Activated naive CD8-positive, alpha-beta T cell (primary cell): ENCODE data around the gene MFSD2B.

Source experiments
- H3K27ac Mint-ChIP-seq: one replicate; pipeline ENCODE4 v1.8.0; 2021; ENCODE audit warnings: mixed read lengths
- H3K27me3 Mint-ChIP-seq: one replicate; pipeline ENCODE4 v1.8.0; 2021; ENCODE audit warnings: mixed read lengths
- H3K36me3 Mint-ChIP-seq: one replicate; pipeline ENCODE4 v1.8.0; 2021; ENCODE audit warnings: mixed read lengths
- H3K4me1 Mint-ChIP-seq: one replicate; pipeline ENCODE4 v1.8.0; 2021; ENCODE audit warnings: low read depth, mixed read lengths
- H3K4me3 Mint-ChIP-seq: one replicate; pipeline ENCODE4 v1.8.0; 2021; ENCODE audit warnings: mild to moderate bottlenecking, mixed read lengths
- H3K9me3 Mint-ChIP-seq: one replicate; pipeline ENCODE4 v1.8.0; 2021; ENCODE audit warnings: low read depth, mixed read lengths

The MFSD2B gene, protein sequence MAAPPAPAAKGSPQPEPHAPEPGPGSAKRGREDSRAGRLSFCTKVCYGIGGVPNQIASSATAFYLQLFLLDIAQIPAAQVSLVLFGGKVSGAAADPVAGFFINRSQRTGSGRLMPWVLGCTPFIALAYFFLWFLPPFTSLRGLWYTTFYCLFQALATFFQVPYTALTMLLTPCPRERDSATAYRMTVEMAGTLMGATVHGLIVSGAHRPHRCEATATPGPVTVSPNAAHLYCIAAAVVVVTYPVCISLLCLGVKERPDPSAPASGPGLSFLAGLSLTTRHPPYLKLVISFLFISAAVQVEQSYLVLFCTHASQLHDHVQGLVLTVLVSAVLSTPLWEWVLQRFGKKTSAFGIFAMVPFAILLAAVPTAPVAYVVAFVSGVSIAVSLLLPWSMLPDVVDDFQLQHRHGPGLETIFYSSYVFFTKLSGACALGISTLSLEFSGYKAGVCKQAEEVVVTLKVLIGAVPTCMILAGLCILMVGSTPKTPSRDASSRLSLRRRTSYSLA

DNA sequence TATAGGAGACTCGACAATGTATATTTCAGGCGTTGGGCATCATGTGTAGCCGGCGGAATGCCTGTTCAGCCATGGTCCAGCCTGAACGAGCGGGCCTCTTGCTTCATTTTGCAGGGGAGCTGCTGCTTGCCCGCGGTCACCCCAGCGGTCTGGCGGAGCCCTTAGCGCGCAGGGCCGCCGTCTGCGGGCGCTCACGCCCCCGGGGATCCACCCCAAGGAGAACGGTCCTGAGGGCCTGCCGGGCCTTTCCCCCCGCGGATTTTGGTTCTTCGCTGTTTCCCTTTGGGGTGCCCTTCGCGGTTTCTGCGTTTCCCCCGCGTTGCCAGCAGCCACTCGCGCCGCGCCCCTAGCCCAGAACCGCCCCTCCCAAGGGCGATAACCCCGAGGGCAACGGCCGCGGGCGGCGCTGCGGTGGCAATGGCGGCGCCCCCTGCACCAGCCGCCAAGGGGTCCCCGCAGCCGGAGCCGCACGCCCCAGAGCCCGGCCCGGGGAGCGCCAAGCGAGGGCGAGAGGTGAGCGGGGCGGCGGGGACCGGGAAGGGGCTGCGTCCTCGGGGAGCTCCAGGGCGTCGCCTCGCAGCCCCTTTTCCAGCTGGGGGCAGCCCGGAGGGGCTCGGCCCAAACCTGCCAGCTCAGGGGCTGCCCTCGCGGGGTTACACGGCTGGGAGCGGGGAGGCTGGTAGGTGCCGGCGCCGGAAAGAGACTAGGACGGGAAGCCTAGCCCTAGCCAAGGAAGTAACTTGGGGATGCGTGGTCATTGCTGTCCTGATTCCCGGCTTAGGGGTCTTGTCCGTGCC lies at the start of gene MFSD2B:
Gene MFSD2B, plus strand, starts transcription at position 406 of the 797 bp plus-strand sequence. Its CDS starts 12 bp downstream, at position 418.
- Mint-ChIP-seq H3K27me3 (peaks cover 22% of the 10 kb centered on the region), H3K36me3 (no peaks in the 10 kb centered on the region), H3K4me1 (peaks cover 5% of the 10 kb centered on the region), H3K4me3 (peak within 1 kb of the TSS; percentile 60), H3K9me3 (no peaks in the 10 kb centered on the region), H3K27ac (no peak within 1 kb of the TSS)

- Mint-ChIP-seq H3K9me3 (no peaks in the 10 kb centered on the region), H3K27me3 (no peaks in the 10 kb centered on the region), H3K36me3 (peaks cover 4% of the 10 kb centered on the region), H3K4me3 (no peak overlapping the region), H3K27ac (no peak overlapping the region), H3K4me1 (no peaks in the 10 kb centered on the region)
Measured at GRCh38 chr2:23967846-23968245, 42.0 kb upstream of the MFSD2B start.

DNA sequence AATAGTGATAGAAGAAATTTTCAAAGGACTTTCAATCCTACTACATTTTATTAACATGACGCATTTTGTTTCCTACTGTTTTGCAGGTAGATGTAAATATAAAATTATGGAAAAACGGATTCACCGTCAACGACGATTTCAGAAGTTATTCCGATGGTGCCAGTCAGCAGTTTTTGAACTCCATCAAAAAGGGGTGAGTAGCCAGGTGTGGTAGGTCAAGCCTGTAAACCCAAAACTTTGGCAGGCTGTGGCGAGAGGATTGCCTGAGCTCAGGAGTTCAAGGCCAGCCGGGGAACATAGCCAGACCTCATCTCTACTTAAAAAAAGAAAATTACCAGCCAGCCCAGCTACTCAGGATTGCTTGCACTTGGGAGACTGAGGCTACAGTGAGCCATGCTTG lies 33.0 kb upstream of the MFSD2B start:
- H3K4me3 Mint-ChIP-seq: no peak overlapping the region
- no peaks in the 10 kb centered on the region for H3K27me3 Mint-ChIP-seq
- no peak overlapping the region for H3K27ac Mint-ChIP-seq
- H3K9me3 Mint-ChIP-seq: no peaks in the 10 kb centered on the region
- H3K4me1 Mint-ChIP-seq: no peaks in the 10 kb centered on the region
- peaks cover 2% of the 10 kb centered on the region for H3K36me3 Mint-ChIP-seq

- no peaks in the 10 kb centered on the region for H3K4me1 Mint-ChIP-seq
- H3K36me3 Mint-ChIP-seq: peaks cover 4% of the 10 kb centered on the region
- H3K27ac Mint-ChIP-seq: no peak overlapping the region
- no peaks in the 10 kb centered on the region for H3K27me3 Mint-ChIP-seq
- H3K4me3 Mint-ChIP-seq: no peak overlapping the region
- H3K9me3 Mint-ChIP-seq: no peaks in the 10 kb centered on the region
Measured at GRCh38 chr2:23988371-23988770, 21.5 kb upstream of the MFSD2B start.

DNA sequence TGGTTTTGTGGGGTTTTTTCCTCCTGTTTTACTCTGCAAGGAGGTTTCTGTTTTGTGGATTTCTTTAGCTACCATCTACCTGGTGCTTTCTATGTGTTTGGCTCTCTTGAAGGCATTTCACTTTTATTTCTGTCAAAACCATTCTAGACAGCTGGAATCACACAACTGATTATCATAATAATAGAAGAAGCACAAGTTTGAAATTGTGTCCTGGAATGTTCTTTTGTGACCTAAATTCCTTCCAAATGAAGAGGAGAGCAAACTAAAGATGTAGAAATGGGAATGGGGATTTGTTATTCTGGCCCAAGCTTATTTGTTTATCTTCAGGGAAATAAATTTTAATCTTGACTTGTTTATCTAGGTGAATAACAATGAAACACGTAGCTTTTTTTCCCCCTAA lies 17.0 kb upstream of the MFSD2B start:
- no peaks in the 10 kb centered on the region for H3K27me3 Mint-ChIP-seq
- H3K4me1 Mint-ChIP-seq: no peaks in the 10 kb centered on the region
- peaks cover 4% of the 10 kb centered on the region for H3K36me3 Mint-ChIP-seq
- H3K4me3 Mint-ChIP-seq: no peak overlapping the region
- H3K27ac Mint-ChIP-seq: no peak overlapping the region
- no peaks in the 10 kb centered on the region for H3K9me3 Mint-ChIP-seq

- Mint-ChIP-seq H3K4me1 (no peaks in the 10 kb centered on the region), H3K9me3 (no peaks in the 10 kb centered on the region), H3K27me3 (no peaks in the 10 kb centered on the region), H3K4me3 (no peak overlapping the region), H3K27ac (no peak overlapping the region), H3K36me3 (peaks cover 6% of the 10 kb centered on the region)
Measured at GRCh38 chr2:23993736-23994269, 16.1 kb upstream of the MFSD2B start.

DNA sequence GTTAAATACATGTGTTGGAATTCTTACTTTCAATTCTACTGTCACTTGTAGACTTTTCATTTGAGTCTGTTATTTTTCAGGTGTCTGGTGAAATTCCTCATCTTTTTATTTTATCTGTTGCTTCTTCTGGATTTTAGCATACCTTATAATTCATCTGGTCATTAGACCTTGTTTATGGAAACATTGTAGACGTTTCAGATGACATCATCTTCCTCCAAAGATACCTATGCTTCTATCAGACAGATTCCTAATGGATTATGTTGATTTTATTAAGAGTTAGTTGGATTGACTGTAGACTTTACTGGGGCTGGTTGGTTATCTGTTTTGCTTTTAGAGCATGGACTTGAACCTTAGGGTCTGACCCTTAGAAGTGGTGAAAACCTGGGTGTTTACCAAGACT lies 15.3 kb upstream of the MFSD2B start:
- Mint-ChIP-seq H3K27me3 (no peaks in the 10 kb centered on the region), H3K27ac (no peak overlapping the region), H3K4me1 (no peaks in the 10 kb centered on the region), H3K9me3 (no peaks in the 10 kb centered on the region), H3K36me3 (peaks cover 7% of the 10 kb centered on the region), H3K4me3 (no peak overlapping the region)

GRCh38 chr2:24007693-24008092 lies 2.2 kb upstream of the MFSD2B start:
- no peaks in the 10 kb centered on the region for H3K36me3 Mint-ChIP-seq
- H3K9me3 Mint-ChIP-seq: no peaks in the 10 kb centered on the region
- H3K4me1 Mint-ChIP-seq: peaks cover 5% of the 10 kb centered on the region
- H3K4me3 Mint-ChIP-seq: no peak overlapping the region
- H3K27me3 Mint-ChIP-seq: peaks cover 15% of the 10 kb centered on the region
- no peak overlapping the region for H3K27ac Mint-ChIP-seq

GRCh38 chr2:24008672-24009366 lies 1.1 kb upstream of the MFSD2B start:
- no peaks in the 10 kb centered on the region for H3K36me3 Mint-ChIP-seq

DNA sequence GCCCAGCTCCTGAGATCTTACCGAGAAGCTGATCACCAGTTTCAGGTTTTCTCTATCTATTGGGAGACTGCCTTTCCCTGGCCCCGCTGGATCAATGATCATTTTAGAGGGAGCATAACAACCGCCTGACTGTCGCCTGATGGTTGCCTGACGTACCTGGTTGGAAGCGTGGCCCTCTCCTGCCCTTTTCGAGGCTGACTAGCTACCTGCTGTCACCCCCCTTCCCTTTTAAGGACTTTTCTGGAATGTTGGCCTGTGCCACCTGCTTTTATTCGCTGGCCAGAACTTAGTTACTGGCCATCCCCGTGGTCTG lies 562 bp upstream of the MFSD2B start:
- Mint-ChIP-seq H3K36me3 (no peaks in the 10 kb centered on the region), H3K27ac (no peak overlapping the region), H3K4me3 (peak overlapping the region; percentile 60), H3K9me3 (no peaks in the 10 kb centered on the region), H3K27me3 (peaks cover 20% of the 10 kb centered on the region), H3K4me1 (peaks cover 5% of the 10 kb centered on the region)

More at GRCh38 chr2:24008672-24009366, 1.1 kb upstream of the MFSD2B start:
- Mint-ChIP-seq H3K9me3 (no peaks in the 10 kb centered on the region), H3K27ac (no peak overlapping the region), H3K4me3 (peak overlapping the region; percentile 60), H3K4me1 (peaks cover 5% of the 10 kb centered on the region), H3K27me3 (peaks cover 20% of the 10 kb centered on the region)

DNA sequence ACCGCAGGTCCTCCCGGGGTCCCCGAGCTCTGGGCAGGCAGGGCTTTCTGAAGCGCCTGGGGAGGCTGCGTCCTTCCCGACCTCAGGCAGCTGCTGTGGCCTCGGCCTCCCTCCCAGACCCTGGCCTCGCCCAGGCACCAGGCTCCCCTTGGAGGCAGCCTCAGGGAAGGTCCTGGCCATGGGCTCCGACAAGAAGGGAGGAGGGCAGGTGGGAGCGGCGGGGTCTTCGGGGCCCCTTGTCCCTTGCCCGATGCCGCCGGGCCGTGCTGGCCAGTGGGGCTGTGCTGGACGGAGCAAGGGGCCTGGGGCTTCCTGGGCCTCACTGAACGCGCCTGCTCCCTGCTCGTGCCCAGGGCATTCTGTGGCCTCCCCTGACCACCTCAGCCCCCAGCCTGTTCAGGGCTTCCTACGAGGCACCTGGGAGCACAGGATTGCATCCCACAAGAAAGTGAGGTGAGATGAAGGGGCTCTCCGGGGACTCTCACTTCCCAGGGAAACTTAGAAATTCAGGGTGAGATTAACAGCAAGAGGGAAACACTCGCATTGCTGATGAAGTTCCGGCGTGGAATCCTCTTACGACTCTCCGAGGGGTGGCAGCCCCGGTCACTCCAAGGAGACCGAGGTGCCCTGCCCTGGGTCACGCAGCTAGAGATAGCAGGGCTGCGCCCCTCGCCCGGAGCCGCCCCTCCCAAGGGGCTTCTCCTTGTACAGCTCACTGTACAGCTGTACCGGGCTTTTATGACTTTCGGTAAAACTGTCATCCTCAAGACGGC lies 778 bp downstream of the MFSD2B start:
- H3K27ac Mint-ChIP-seq: no peak overlapping the region
- H3K36me3 Mint-ChIP-seq: no peaks in the 10 kb centered on the region
- H3K4me1 Mint-ChIP-seq: peaks cover 5% of the 10 kb centered on the region
- H3K27me3 Mint-ChIP-seq: peaks cover 22% of the 10 kb centered on the region
- H3K4me3 Mint-ChIP-seq: no peak overlapping the region
- no peaks in the 10 kb centered on the region for H3K9me3 Mint-ChIP-seq

- Mint-ChIP-seq H3K4me3 (peak overlapping the region; percentile 34), H3K9me3 (no peaks in the 10 kb centered on the region), H3K27me3 (peaks cover 22% of the 10 kb centered on the region), H3K27ac (no peak overlapping the region), H3K36me3 (no peaks in the 10 kb centered on the region), H3K4me1 (peaks cover 5% of the 10 kb centered on the region)
Measured at GRCh38 chr2:24011250-24012104, 1.6 kb downstream of the MFSD2B start.

- H3K9me3 Mint-ChIP-seq: no peaks in the 10 kb centered on the region
- no peak overlapping the region for H3K27ac Mint-ChIP-seq
- no peak overlapping the region for H3K4me3 Mint-ChIP-seq
- H3K4me1 Mint-ChIP-seq: peaks cover 5% of the 10 kb centered on the region
- H3K36me3 Mint-ChIP-seq: no peaks in the 10 kb centered on the region
- H3K27me3 Mint-ChIP-seq: peaks cover 22% of the 10 kb centered on the region
Measured at GRCh38 chr2:24012521-24013188, 2.8 kb downstream of the MFSD2B start.
